ENCODE results near the gene ARHGEF11.

Gene ARHGEF11

GRCh38 chr1:156887317-156887716 is 158.2 kb downstream of the ARHGEF11 start:
- H3K4me1 ChIP-seq (ENCODE audit: insufficient read depth, low read length): peaks cover 3% of the 10 kb centered on the region; the same call in 1 of the 2 replicates
- H2AFZ ChIP-seq (ENCODE audit: low read depth, low read length): no peak overlapping the region
- no peaks in the 10 kb centered on the region for H3K36me3 ChIP-seq (ENCODE audit: insufficient read depth, low read length)
- peaks cover 3% of the 10 kb centered on the region for H4K20me1 ChIP-seq (ENCODE audit: insufficient read depth, low read length)
- no peak overlapping the region for H3K27ac ChIP-seq (ENCODE audit: low read length)
- H3K4me2 ChIP-seq (ENCODE audit: insufficient read depth, low read length): no peak overlapping the region
- no peak for TF ChIP-seq EZH2 (IDR thresholded peaks at IDR 0.05; ENCODE audit: borderline replicate concordance, low read depth, low read length, severe bottlenecking)
- TF ChIP-seq CTCF (IDR thresholded peaks at IDR 0.05; ENCODE audit: borderline replicate concordance, extremely low read depth, low read length, poor library complexity, severe bottlenecking): no peak
- DNase-seq: no peak
- no peaks in the 10 kb centered on the region for H3K79me2 ChIP-seq (ENCODE audit: insufficient read depth, low read length)
- H3K9me3 ChIP-seq (ENCODE audit: insufficient read depth, low read length, severe bottlenecking): no peaks in the 10 kb centered on the region
- H3K9ac ChIP-seq (ENCODE audit: low read depth, low read length): no peak overlapping the region
- peaks cover 21% of the 10 kb centered on the region for H3K27me3 ChIP-seq (ENCODE audit: insufficient read depth, low read length, poor library complexity)
- no peak overlapping the region for H3K4me3 ChIP-seq (ENCODE audit: low read depth in 1 of 2, low read length in 2 of 2)
- ATAC-seq (ENCODE audit: insufficient read depth, low read depth): no peak

- H3K4me3 ChIP-seq (ENCODE audit: low read depth in 1 of 2, low read length in 2 of 2): no peak overlapping the region
- no peak overlapping the region for H3K27ac ChIP-seq (ENCODE audit: low read length)
- H3K79me2 ChIP-seq (ENCODE audit: insufficient read depth, low read length): no peaks in the 10 kb centered on the region
- ATAC-seq (ENCODE audit: insufficient read depth, low read depth) (no peak), DNase-seq (no peak)
- H3K27me3 ChIP-seq (ENCODE audit: insufficient read depth, low read length, poor library complexity): peaks cover 21% of the 10 kb centered on the region
- H3K9ac ChIP-seq (ENCODE audit: low read depth, low read length): no peak overlapping the region
- no peak overlapping the region for H3K4me2 ChIP-seq (ENCODE audit: insufficient read depth, low read length)
- TF ChIP-seq CTCF (IDR thresholded peaks at IDR 0.05; ENCODE audit: borderline replicate concordance, extremely low read depth, low read length, poor library complexity, severe bottlenecking) (no peak), EZH2 (IDR thresholded peaks at IDR 0.05; ENCODE audit: borderline replicate concordance, low read depth, low read length, severe bottlenecking) (no peak)
- peaks cover 3% of the 10 kb centered on the region for H4K20me1 ChIP-seq (ENCODE audit: insufficient read depth, low read length)
- H2AFZ ChIP-seq (ENCODE audit: low read depth, low read length): no peak overlapping the region
- peaks cover 3% of the 10 kb centered on the region; the same call in 1 of the 2 replicates for H3K4me1 ChIP-seq (ENCODE audit: insufficient read depth, low read length)
- no peaks in the 10 kb centered on the region for H3K36me3 ChIP-seq (ENCODE audit: insufficient read depth, low read length)
- no peaks in the 10 kb centered on the region for H3K9me3 ChIP-seq (ENCODE audit: insufficient read depth, low read length, severe bottlenecking)
Observed at GRCh38 chr1:156886583-156887281, 158.8 kb downstream of the ARHGEF11 start.

- Histone ChIP-seq H3K4me1 (ENCODE audit: insufficient read depth, low read length) (peaks cover 3% of the 10 kb centered on the region; the same call in 1 of the 2 replicates), H3K36me3 (ENCODE audit: insufficient read depth, low read length) (no peaks in the 10 kb centered on the region), H3K27ac (ENCODE audit: low read length) (no peak overlapping the region), H3K4me3 (ENCODE audit: low read depth in 1 of 2, low read length in 2 of 2) (no peak overlapping the region), H4K20me1 (ENCODE audit: insufficient read depth, low read length) (peaks cover 3% of the 10 kb centered on the region), H3K4me2 (ENCODE audit: insufficient read depth, low read length) (no peak overlapping the region), H3K27me3 (ENCODE audit: insufficient read depth, low read length, poor library complexity) (peaks cover 21% of the 10 kb centered on the region), H3K9me3 (ENCODE audit: insufficient read depth, low read length, severe bottlenecking) (no peaks in the 10 kb centered on the region), H2AFZ (ENCODE audit: low read depth, low read length) (no peak overlapping the region), H3K79me2 (ENCODE audit: insufficient read depth, low read length) (no peaks in the 10 kb centered on the region), H3K9ac (ENCODE audit: low read depth, low read length) (no peak overlapping the region)
- ATAC-seq (ENCODE audit: insufficient read depth, low read depth) (no peak), DNase-seq (no peak)
- no peak for TF ChIP-seq EZH2 (IDR thresholded peaks at IDR 0.05; ENCODE audit: borderline replicate concordance, low read depth, low read length, severe bottlenecking)
- TF ChIP-seq CTCF (IDR thresholded peaks at IDR 0.05; ENCODE audit: borderline replicate concordance, extremely low read depth, low read length, poor library complexity, severe bottlenecking): no peak
Observed at GRCh38 chr1:156885880-156886355, 159.6 kb downstream of the ARHGEF11 start.

Measured in DND-41 (cell line).